ENCODE results near the gene CARS2.
"Not testable (repeated sequence)": the region's sequence is repeated elsewhere in the genome, so short reads cannot be mapped to it uniquely, and the experiment has no call there.

Gene CARS2

GRCh38 chr13:110616103-110617101 is 89.5 kb downstream of the CARS2 start:
- no peak for DNase-seq (ENCODE audit: low read depth)

GRCh38 chr13:110615322-110616102 is 90.4 kb downstream of the CARS2 start, which contains the start of gene NAXD:
TSS of gene NAXD (plus strand) at chr13:110615545. CDS start at chr13:110615602, 57 bp downstream.
- peak; percentile 62 for DNase-seq (ENCODE audit: low read depth)

GRCh38 chr13:110615005-110615321 is 91.0 kb downstream of the CARS2 start:
- DNase-seq (ENCODE audit: low read depth): no peak

- DNase-seq (ENCODE audit: low read depth): no peak
Observed at GRCh38 chr13:110610955-110611595, 94.8 kb downstream of the CARS2 start.

GRCh38 chr13:110607675-110608224 is 98.2 kb downstream of the CARS2 start:
- no peak for DNase-seq (ENCODE audit: low read depth)

GRCh38 chr13:110606281-110606680 is 99.6 kb downstream of the CARS2 start:
- not testable (repeated sequence) for DNase-seq (ENCODE audit: low read depth)

GRCh38 chr13:110605132-110605531 is 100.8 kb downstream of the CARS2 start:
- DNase-seq (ENCODE audit: low read depth): no peak

- DNase-seq (ENCODE audit: low read depth): no peak
Observed at GRCh38 chr13:110600980-110601379, 104.9 kb downstream of the CARS2 start.

GRCh38 chr13:110600261-110600819 is 105.6 kb downstream of the CARS2 start:
- DNase-seq (ENCODE audit: low read depth): no peak

- DNase-seq (ENCODE audit: low read depth): no peak
Observed at GRCh38 chr13:110597041-110597689, 108.8 kb downstream of the CARS2 start.

GRCh38 chr13:110593430-110594130 is 112.3 kb downstream of the CARS2 start:
- no peak for DNase-seq (ENCODE audit: low read depth)

- no peak for DNase-seq (ENCODE audit: low read depth)
Observed at GRCh38 chr13:110592665-110593064, 113.3 kb downstream of the CARS2 start.

Data from CMK (cell line).